Muscle of back (tissue), 11 donors: ENCODE measurements around the gene ERF. TPM values are rescaled to one million over a fixed set of nuclear protein-coding genes. Genes with fewer than 3 reads are reported as not detected.

ENCODE experiments used
- DNase-seq, 3 donors: peaks; one replicate each; pipeline versions ENCODE4 v3.0.0 to v3.0.0-alpha.2; 2013
- polyA plus RNA-seq, 10 donors: library from polyadenylated mRNA; unstranded; fragments of 120-200 nt; gene quantifications; one replicate each; pipeline ENCODE4 v1.2.1, GENCODE V29; 2013; ENCODE audit not compliant: insufficient read length in 10 of 10

Gene ERF
- polyA plus RNA-seq, 10 donors = 28.5 to 46.1 (median 38.4) TPM

DNA sequence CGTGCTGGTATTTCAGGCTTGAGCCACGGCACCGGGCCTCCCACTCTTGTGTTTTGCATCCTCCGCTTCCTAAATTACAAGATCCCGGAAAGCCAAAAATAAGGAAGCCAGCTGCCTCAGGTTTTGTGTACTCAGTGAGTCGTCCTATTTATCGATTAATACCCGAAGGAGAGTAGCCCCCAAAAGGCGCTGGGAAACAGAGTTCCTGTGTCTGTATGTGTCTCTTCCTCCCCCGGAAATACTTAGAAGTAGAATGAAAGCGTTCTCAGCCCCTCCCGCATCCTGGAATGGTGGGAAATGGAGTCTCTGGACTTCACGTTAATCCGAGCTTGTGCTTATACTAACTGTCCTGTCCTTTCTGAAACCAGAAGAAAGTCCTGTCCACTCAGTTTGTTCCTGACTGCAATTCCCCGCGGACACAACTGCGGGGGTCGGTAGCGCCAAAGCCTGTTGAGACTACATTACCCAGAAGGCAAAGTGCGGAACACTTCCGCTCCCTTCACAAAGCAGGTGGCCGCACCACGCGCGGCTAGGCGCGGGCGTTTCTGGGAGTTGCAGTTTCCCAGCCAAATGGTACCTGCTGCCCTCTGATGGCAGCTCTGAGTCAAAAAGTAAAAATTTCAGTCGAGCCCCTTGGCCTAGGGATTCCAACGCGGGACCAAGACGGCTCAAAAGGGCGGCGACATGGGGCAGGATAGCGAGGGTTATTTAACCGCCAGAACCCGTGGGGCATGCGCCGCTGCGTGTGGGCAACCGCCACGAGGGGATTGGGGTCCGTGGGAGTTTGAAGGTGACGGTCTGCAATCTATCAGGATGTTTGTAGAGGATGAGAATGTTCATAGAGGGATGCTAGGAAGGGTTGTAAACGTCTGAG lies 10.3 kb downstream of the ERF start:
- peak; percentile 94 to 98 (median 97) for DNase-seq

DNA sequence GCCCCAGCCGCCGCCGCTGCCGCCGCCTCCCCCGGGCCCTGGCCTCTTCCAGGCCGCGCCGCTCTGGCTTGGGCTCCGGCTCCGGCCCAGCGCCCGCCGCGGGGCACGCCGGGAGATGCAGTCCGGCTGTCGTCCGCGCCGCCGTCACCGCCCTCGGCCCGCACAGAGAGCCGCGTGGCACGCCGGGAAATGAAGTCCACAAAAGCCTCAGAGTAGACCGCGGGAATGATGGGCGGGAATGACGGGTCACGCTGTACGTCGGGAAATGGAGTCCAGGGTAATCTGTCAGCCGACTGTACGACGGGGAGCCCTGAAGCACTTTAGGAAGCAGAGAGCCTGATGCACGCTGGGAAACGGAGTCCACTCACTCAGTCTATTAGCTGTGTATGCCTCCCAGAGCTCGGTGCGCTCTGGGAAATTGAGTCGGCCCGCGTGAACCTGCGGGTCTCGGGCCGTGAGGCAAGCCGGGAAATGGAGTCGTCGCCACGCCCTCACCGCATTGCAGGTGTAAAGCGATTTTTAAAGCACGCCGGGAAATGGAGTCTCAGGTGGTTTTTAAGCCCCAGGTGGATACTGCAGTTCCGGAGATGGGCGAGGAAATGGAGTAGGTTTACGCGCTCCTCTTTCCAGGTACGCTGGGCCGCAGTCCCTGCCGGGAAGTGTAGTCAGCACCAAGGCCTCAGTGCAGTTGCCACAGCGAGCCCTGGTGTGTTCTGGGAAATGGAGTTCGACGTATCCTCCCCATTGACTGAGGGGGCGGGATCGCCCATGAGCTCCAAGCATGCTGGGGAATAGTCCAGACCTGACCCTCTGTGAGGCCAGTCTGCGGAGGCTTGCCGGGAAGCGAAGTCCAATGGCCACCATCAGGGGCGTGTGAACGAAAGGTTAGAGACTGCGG lies 12.2 kb downstream of the ERF start, which contains the start of gene GSK3A:
TSS of gene GSK3A (minus strand) at position 91 of the 898 bp plus-strand sequence. CDS start 137 bp downstream, outside the sequence.
- DNase-seq = peak; percentile 99 to 100 (median 99)

DNA sequence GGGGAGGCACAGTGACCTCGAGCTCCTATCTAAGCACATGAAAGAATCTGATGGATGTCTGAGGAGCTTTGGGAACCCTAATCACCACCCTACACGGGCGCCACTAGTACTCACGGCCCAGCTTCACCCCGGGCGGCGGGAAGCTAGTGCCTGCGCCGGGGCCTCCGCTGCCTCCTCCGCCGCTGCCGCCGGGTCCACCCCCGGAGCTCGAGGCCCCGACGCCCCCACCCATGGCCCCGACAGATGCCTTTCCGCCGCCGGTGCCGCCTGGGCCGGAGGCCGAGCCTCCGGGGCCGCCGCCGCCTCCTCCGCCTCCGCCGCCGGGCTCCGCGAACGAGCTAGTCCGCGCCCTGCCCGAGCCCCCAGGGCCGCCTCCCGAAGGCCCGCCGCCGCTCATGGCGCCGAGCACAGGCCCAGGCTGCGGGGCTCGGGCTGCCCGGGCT lies 12.8 kb downstream of the ERF start:
- DNase-seq = peak in 1 of 3 donors; percentile 56

DNA sequence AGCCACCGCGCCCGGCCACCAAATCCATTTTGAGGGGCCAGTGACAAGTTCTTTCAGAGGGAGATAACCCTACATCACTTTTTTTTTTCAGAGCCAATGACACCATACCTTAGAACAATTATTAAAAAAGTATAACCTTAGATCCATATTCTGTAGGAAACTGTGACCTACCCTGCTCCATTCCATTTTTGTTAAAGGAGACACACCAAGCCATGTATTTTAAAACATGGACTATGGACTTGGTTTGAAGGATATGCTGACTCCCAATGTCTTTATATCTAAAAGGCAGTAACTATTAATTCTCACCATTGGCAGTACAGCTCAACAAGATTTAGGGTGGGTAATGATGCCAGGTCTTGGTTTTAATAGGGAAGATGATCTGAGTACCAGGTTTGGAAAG lies 13.6 kb downstream of the ERF start:
- DNase-seq = no peak

DNA sequence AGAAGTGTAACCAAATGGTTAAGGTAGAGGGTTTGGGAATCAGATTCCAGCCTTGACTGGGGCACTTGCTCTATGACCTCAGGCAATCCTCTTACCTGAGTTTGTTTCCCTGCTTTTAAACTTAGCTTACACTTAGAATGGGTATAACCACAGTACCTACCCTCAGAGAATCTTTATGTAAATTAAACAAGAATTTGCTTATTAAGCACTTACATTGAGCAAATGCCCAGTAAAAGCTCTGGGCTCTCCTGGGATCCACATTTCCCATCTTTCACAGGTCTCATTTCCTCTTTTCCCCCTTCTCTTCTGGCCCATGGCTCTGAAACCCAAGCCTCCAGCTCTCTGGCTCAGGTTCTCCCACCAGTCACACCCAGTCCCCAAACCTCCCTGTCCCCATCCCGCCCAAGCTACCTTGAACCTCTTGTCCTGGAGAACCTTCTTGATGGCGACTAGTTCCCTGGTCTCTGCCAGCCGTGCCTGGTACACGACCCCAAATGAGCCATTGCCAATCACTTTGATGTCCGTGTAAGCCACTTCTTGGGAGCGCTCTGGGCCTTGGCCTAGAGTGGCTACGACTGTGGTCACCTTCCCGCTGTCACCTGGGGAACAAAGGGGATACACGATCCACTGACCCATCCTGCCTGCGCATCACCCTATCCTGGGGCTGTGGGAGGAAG lies 15.2 kb downstream of the ERF start:
- no peak for DNase-seq

DNA sequence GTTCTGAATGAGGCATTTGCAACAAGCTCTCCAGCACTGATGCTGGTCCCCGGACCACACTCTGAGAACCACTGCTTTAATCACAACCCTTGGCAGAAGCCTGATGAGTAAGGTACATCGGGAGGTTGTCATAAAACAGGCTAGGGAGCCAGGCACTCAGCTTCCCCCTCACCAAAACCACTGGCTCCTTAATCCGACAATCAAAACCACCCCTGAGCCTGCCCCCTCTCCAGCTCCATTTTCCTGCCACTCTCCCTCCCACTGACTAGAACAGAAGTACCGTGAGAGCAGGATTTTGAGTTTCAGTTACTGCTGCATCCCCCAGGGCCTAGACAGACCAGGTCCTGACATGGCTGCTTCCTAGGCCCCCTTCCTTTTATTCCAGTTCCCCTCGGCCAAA lies 19.7 kb downstream of the ERF start:
- no peak for DNase-seq

DNA sequence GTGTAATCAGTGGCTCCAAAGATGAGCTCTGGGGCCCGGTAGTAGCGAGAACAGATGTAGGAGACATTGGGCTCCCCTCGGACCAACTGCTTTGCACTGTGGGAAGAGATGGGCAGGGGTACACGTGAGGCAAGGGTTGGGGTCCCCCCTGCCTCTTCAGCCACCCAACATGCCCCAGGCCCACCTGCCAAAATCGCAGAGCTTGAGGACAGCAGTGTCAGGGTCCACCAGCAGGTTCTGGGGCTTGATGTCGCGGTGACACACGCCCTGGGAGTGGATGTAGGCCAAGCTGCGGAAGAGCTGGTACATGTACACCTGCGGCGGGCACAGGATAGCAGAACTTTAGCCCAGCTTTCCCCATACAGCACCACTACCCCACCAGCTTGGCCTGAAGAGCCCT lies 20.6 kb downstream of the ERF start:
- no peak for DNase-seq

DNA sequence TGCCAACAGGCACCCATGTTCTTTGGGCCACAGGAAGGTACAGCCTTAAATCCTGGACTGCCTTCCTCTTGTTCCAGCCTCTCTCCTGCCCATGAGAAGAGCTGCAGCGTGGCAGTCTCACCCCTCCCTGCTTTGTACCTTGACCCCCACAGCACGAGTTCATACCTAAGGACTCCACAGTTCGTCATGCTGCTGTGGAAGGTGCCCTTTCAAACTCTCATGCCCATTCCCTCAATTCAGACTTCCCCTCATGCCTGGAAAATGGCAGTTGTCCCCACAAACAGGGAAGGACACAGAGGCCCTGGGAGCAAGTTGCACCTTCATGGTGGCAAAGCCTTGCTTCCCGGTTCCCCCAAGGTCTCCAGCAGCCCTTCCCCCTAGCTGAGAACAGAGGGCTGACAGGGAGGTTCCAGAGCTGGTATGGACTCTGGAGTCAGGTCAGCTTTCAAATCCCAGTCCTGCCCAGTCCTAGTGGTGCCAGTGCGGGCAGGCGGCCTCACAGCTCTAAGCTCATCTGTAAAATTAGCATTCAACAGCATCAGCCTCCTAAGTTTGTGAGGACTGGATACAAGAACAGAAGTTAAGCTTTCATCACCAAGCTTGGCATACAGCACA lies 21.1 kb downstream of the ERF start:
- no peak for DNase-seq

DNA sequence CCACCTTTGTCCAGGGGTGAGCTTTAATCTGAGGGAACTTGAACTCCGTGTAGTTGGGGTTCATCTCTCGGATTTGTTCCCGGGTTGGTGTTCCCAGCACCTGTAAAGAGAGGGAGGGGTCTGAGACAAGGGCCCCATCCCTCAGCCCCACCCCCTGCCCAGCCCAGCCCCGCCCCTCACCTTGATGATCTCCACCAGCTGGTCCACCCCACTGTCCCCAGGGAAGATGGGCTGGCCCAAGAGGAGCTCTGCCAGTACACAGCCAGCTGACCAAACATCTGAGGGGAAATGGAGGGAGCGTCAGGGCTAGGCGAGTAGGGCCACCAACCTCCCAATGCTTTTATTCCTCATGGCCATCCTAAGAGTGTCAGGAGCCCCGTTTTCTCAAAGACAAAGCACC lies 21.8 kb downstream of the ERF start:
- no peak for DNase-seq

DNA sequence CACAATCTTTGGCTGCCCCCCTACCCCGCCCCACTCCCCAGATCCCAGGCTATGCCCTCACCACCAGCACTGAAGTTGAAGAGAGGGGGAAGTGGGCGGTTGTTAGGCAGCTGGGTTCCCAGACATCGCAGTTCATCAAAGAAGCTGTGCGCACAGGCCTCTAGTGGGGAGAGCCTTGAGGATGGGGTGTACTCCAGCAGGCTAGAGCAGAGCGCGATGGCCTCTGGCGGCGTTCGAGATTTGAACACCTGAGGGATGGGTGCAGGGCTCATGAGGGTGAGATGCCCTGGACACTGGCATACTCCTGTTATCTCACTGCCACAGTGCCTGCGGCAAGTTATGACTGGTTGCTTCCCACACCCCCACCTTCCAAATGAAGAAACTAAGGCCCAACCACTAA lies 22.5 kb downstream of the ERF start:
- no peak for DNase-seq

DNA sequence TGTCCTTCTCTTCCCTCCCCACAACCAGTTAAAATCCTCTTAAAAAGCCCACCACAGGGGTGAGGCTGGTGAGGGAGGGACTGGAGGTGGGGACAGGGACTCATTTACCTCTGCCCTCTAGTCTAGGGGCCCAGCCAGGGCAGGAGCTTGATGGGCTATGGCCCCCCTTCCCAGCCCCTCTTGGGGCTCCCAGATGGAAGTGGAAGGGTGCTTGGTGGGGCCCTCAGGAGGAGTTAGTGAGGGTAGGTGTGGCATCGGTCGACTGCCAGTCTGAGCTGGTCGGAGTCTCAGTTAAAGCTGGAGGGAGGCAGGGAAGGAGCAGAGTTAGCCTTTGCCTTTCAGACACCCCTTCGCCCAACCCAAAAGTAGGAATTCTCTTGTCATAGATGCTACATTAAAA lies 24.4 kb downstream of the ERF start:
- DNase-seq = no peak

DNA sequence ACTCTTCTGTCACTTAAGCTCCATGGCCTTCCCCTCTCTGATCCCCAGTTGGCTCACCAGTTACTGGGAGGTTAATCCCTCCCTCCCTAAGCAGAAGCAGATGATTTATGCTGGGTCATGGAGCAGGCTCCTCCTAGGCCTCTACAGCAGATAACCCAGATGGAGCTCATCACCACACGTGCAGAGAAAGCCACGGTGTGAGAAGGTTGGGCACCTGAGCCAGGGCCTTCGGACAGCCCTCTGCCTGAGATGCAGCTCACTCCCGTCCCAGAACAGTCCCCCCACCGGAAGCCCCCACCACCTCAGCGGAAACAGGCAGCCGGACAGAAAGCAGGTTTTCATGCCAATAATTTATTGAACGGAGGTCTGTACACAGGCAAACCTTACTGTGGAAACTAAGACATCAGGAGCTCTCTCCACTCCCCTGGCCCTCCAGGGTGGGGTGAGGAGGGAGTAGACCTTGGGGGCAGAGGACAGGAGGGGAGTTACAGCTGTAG lies 25.0 kb downstream of the ERF start:
- DNase-seq = no peak

DNA sequence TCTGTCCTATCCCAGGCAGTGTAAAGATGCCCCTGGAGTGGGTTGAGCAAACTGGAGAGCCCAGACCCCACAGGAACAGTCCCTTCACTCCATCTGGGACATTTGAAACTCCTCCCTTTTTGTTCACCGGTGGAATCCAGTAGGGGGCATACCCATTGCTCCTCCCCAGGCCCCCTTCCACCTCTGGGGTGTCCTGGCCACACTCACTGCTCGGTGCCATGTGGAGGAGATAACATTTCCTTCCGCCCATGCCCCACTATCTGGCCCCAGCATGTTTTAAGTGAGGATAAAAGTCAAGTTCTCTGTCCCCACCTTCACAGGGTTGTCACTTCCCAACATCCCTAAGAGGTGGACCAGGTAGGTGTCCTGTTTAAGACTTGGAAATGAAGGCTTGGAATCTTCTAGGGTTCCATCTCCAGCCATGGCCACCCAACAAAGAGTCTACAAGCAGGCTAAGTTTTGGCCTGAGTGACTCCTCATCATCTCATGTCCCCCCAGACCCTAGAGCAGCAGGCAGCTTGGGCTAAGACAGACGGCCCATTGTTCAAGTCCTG lies 25.6 kb downstream of the ERF start:
- no peak for DNase-seq

DNA sequence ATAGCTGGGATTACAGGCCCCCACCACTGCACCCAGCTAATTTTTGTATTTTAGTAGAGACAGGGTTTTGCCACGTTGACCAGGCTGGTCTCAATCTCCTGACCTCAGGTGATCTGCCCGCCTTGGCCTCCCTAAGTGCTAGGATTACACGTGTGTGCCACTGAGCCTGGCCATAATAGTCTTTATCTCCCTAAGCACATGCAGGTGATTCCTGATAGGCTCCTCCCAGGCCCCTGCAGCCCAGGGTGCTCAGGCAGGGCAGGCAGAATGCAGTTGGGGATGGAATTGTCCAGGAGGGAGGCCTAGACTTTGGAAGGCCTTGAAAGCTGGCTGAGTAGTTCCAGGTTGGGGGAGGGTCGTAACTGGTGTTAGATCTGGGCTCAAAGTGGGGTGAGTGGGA lies 26.3 kb downstream of the ERF start:
- DNase-seq = no peak

DNA sequence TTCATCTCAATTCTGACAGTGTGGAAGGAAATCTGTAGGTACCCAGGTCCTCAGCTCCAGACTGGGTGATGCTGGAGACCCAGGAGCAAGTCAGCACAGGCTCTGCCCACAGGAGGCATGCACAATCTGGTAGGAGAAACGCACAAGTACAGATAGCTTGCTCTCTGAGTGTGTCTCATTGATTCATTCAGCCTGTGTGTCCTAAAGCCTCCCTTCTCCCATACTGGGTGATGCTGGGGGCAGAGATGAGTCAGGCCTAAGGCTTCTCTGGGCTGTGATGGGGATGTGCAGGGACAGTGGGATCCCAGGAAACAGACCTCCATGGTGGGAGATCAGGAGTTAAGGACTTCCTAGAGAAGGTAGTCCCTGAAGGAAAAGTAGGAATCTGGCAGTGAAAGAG lies 28.0 kb downstream of the ERF start:
- DNase-seq = no peak

DNA sequence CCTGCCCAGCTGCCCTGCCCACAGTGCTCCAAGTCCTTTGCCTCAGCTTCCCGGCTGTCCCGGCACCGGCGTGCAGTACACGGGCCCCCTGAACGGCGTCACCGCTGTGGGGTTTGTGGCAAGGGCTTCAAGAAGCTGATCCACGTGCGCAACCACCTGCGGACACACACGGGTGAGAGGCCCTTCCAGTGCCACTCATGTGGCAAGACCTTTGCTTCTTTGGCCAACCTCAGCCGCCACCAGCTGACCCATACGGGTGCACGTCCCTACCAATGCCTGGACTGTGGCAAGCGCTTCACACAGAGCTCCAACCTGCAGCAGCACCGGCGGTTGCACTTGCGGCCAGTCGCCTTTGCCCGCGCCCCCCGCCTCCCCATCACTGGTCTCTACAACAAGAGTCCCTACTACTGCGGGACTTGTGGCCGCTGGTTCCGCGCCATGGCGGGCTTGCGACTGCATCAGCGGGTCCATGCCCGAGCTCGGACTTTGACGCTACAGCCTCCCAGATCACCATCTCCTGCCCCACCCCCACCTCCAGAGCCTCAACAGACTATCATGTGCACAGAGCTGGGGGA lies 29.1 kb downstream of the ERF start:
- no peak for DNase-seq

DNA sequence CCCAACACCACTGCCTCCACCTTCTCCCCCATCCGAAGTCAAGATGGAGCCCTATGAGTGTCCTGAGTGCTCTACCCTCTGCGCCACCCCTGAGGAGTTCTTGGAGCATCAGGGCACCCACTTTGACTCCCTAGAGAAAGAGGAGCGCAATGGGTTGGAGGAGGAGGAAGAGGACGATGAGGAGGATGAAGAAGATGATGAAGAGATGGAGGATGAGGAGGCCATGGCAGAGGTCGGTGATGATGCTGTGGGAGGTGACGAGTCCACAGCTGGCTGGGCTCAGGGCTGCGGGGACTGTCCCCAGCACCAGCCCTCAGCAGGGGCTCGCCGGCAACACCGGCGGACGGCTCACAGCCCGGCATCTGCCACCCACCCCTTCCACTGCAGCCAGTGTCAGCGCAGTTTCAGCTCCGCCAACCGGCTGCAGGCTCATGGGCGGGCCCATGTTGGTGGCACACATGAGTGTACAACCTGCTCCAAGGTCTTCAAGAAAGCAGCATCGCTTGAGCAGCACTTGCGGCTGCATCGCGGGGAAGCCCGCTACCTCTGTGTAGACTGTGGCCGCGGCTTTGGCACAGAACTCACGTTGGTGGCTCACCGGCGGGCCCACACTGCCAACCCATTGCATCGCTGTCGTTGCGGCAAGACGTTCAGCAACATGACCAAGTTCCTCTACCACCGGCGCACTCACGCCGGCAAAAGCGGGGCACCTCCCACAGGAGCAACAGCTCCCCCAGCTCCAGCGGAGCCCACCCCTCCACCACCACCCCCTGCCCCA lies 29.8 kb downstream of the ERF start:
- DNase-seq = no peak

DNA sequence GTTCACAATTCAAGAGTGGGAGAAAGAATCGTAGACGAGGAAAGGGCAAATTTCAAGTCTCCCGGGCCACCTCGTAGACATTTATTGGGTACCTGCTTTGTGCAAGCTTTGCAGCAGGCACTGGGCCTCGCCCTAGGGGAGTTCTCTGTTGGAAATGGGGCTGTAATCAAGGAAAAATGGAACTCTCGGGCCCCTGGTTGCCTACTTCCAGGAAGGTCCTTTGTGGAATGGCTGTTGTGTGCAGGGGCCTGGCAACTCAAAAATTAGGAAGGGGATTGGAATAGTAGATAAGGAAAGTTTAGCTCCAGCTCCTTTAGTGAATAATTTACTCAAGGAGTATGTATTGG lies 34.2 kb downstream of the ERF start:
- DNase-seq = no peak

DNA sequence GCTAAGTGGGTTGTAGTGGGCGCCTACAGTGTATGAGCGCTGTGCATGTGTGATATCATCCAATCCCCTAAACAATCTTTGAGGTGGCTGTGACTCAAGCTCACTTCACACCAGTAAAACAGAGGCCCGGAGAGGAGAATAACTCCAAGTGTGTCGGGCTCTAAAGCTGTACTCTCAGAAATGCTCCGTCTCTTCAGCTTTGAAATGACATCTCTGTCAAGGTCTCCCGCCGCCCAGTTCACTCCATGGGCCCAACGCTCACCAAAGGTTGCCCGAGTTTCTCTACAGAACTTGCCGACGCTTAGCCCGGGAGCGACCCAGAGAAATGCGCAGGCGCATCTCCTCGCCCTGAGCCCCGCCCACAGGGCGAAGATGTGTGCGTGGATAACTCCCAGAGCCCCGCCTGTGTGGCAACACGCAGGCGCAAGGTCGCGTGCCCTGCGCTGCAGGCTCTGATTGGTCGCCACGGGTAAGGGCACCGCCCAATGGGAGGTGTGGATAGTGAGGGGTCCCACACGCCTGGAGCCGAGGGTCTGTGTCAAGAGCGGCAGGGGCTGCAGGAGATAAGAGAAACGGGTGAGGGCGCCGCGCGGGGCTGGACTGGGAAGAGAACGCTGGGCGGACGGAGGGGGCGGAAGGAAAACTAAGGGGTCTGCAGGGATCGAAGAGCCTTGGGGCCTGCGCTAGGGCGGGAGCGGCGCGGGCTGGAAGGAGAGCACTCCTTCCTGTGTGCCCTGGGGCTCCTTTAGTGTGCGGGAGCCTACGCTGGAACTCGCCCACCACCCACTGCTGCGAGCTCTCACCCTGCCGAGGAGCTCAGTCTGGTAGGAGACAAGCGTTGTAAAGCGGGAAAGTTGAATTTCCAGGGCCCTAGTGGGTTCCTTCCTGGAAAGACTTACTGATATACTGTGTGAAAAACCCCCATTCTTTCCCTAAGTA lies 34.8 kb downstream of the ERF start, which contains the start of gene ZNF526:
TSS of gene ZNF526 (plus strand) at position 501 of the 939 bp plus-strand sequence. CDS start 4,092 bp downstream, outside the sequence.
- peak; percentile 98 to 99 (median 99) for DNase-seq
